HEK293T (cell line): ENCODE measurements around the gene FOXP2.
"Not testable (repeated sequence)": the region's sequence is repeated elsewhere in the genome, so short reads cannot be mapped to it uniquely, and the experiment has no call there.

Experiments used
- ARNT ChIP-seq: fragments of 450-650 bp; IDR thresholded peaks from 2 replicates; pipeline ENCODE4 v1.6.1; 2017; ENCODE audit warnings: mild to moderate bottlenecking
- BHLHE40 ChIP-seq: fragments of 450-650 bp; IDR thresholded peaks from 2 replicates; pipeline ENCODE4 v1.6.1; 2016; ENCODE audit warnings: mild to moderate bottlenecking, moderate library complexity, borderline replicate concordance
- ELF4 ChIP-seq: fragments of 450-650 bp; IDR thresholded peaks from 2 replicates; pipeline ENCODE4 v1.6.1; 2017; ENCODE audit warnings: antibody characterized with exemption
- FOXK2 ChIP-seq: fragments of 450-650 bp; IDR thresholded peaks from 2 replicates; pipeline ENCODE4 v1.6.1; 2016; ENCODE audit warnings: mild to moderate bottlenecking
- FOXM1 ChIP-seq: fragments of 450-650 bp; IDR thresholded peaks from 2 replicates; pipeline ENCODE4 v1.6.1; 2017; ENCODE audit warnings: mild to moderate bottlenecking, borderline replicate concordance
- HDGF ChIP-seq: fragments of 450-650 bp; IDR thresholded peaks from 2 replicates; pipeline ENCODE4 v1.6.1; 2017; ENCODE audit warnings: antibody characterized with exemption, borderline replicate concordance
- L3MBTL2 ChIP-seq: fragments of 450-650 bp; conservative IDR thresholded peaks from 2 replicates; pipeline ENCODE4 v1.6.1; 2016; ENCODE audit warnings: mild to moderate bottlenecking
- LEF1 ChIP-seq: fragments of 450-650 bp; IDR thresholded peaks from 2 replicates; pipeline ENCODE4 v1.6.1; 2017; ENCODE audit warnings: mild to moderate bottlenecking, borderline replicate concordance
- NFRKB ChIP-seq: fragments of 450-650 bp; IDR thresholded peaks from 2 replicates; pipeline ENCODE4 v1.6.1; 2016; ENCODE audit warnings: mild to moderate bottlenecking, moderate library complexity
- SP1 ChIP-seq: fragments of 450-650 bp; IDR thresholded peaks from 2 replicates; pipeline ENCODE4 v1.6.1; 2017
- SUZ12 ChIP-seq: fragments of 450-650 bp; IDR thresholded peaks from 2 replicates; pipeline ENCODE4 v1.6.1; 2016; ENCODE audit warnings: mild to moderate bottlenecking
- TARDBP ChIP-seq: fragments of 450-650 bp; IDR thresholded peaks from 2 replicates; pipeline ENCODE4 v1.6.1; 2016
- TF ChIP-seq, protein P1 (sequence below): fragments of 450-650 bp; IDR thresholded peaks from 2 replicates; pipeline ENCODE4 v1.6.1; 2016

DNA sequence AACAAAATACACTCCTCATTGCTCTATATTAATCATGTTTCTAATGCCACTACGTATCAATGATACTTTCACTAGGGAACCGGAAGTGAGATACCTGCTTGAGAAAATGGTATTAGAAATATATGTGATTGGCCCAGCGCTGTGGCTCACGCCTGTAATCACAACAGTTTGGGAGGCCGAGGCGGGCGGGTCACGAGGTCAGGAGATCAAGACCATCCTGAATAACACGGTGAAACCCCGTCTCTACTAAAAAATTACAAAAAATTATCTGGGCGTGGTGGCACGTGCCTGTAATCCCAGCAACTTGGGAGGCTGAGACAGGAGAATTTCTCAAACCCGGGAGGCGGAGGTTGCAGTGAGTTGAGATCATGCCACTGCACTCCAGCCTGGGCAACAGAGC lies 132.7 kb downstream of the FOXP2 start:
- TF ChIP-seq ELF4, FOXM1, SUZ12, BHLHE40, NFRKB, TARDBP, SP1, LEF1, ARNT, FOXK2, L3MBTL2, HDGF: not testable (repeated sequence)
- TF ChIP-seq, protein P1, sequence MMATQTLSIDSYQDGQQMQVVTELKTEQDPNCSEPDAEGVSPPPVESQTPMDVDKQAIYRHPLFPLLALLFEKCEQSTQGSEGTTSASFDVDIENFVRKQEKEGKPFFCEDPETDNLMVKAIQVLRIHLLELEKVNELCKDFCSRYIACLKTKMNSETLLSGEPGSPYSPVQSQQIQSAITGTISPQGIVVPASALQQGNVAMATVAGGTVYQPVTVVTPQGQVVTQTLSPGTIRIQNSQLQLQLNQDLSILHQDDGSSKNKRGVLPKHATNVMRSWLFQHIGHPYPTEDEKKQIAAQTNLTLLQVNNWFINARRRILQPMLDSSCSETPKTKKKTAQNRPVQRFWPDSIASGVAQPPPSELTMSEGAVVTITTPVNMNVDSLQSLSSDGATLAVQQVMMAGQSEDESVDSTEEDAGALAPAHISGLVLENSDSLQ: not testable (repeated sequence)
